Mucosa of descending colon (tissue), 3 donors: ENCODE data around the gene TMEM232. TPM values are rescaled to one million over a fixed set of nuclear protein-coding genes. Genes with fewer than 3 reads are reported as not detected.

Experiments used
- ATAC-seq: fragments of 200-7000 bp; cut with Tn5 transposase; one replicate; pipeline ENCODE4 v1.9.1; 2020; ENCODE audit warnings: mild to moderate bottlenecking, moderate library complexity
- DNase-seq, 3 donors: peaks; one replicate each; pipeline ENCODE4 v3.0.0-alpha.2; 2020
- H3K36me3 ChIP-seq: fragments of 200-600 bp; one replicate; pipeline ENCODE4 v1.8.0; 2021; ENCODE audit warnings: low read depth, mild to moderate bottlenecking
- H3K4me1 ChIP-seq: fragments of 200-600 bp; one replicate; pipeline ENCODE4 v1.8.0; 2021; ENCODE audit warnings: low read depth, mild to moderate bottlenecking
- H3K4me3 ChIP-seq: fragments of 200-600 bp; one replicate; pipeline ENCODE4 v1.8.0; 2021; ENCODE audit warnings: mild to moderate bottlenecking
- H3K9me3 ChIP-seq: fragments of 200-600 bp; one replicate; pipeline ENCODE4 v1.8.0; 2021; ENCODE audit warnings: mild to moderate bottlenecking
- intact Hi-C, 2 donors: fragments of 100-400 bp; cut with DNase I in 1 of 2; cut with micrococcal nuclease in 1 of 2; formaldehyde crosslinking; loops; one replicate each; pipeline versions ENCODE4 v1.11.0 to v1.11.1; 2022; cut with DNase I, micrococcal nuclease
- microRNA-seq: library from miRNA; unstranded; fragments of <30 nt; microRNA quantifications from one replicate; pipeline ENCODE4, GENCODE V29; 2019
- total RNA-seq, 3 donors: library from RNA; stranded (reverse); fragmentation: NEBNext Ultra II Directional in 2 of 3; extraction: Animal tissue kit (Norgen Biotek cat#: 25700) in 2 of 3; gene quantifications; one replicate each; pipeline versions ENCODE4 v1.2.1 to v1.2.4, GENCODE V29; 2021 to 2023
- TF ChIP-seq, protein P1 (sequence below): fragments of 200-600 bp; IDR thresholded peaks from one replicate; pipeline ENCODE4 v1.8.0; 2022; ENCODE audit warnings: antibody characterized with exemption, mild to moderate bottlenecking
- donor health status: DM: no; HTN: no; CAD: no; lungs with moderate emphysema.
- donor health status: DM: no; HTN: no; CAD: no.
- donor health status: DM: no; HTN: yes; CAD: no.

Gene TMEM232
- total RNA-seq, 3 donors from 2014 or later: 1.0 to 3.9 (median 3.0) TPM

DNA sequence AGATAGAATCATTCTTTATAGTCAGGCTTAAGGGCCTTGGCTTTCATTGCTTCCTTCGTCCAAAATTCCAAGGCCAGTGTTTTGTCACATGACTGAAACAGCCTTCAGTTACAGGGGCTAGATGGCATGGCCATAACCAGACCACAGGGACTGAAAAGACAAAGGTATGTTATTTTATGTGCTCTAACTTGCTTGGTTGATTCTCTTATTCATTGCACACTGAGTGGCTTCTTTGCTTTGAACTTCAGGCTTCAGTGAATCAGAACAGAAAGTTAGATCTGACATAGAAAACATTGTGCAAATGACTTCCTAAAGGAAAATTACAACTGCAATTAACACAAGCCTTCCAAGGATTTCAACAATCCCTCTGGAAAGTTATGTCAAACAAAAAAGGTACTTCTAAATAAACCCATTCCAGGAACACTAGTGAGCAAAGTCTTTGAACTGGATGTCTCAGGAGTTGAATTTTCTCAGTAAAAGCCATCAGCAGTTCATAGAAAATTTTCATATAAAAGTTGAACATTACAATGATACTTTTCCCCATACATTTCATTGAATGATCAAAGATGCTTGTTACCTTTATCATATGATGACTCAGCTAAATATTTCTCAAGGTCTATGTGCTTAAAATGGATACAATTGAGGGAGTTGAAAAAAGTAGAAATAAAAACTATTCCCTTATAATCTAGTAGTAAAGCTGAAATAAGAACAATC is 355.3 kb downstream of the TMEM232 start:
- TF ChIP-seq, protein P1, sequence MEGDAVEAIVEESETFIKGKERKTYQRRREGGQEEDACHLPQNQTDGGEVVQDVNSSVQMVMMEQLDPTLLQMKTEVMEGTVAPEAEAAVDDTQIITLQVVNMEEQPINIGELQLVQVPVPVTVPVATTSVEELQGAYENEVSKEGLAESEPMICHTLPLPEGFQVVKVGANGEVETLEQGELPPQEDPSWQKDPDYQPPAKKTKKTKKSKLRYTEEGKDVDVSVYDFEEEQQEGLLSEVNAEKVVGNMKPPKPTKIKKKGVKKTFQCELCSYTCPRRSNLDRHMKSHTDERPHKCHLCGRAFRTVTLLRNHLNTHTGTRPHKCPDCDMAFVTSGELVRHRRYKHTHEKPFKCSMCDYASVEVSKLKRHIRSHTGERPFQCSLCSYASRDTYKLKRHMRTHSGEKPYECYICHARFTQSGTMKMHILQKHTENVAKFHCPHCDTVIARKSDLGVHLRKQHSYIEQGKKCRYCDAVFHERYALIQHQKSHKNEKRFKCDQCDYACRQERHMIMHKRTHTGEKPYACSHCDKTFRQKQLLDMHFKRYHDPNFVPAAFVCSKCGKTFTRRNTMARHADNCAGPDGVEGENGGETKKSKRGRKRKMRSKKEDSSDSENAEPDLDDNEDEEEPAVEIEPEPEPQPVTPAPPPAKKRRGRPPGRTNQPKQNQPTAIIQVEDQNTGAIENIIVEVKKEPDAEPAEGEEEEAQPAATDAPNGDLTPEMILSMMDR: no peak
- Histone ChIP-seq H3K4me1 (no peaks in the 10 kb centered on the region), H3K36me3 (no peaks in the 10 kb centered on the region), H3K9me3 (no peaks in the 10 kb centered on the region), H3K4me3 (no peak overlapping the region)
- intact Hi-C loops: no loop called here
- no peak for DNase-seq
- ATAC-seq: no peak

Small RNAs within 50 kb of the gene (microRNA-seq; reads per million reads assigned to microRNA genes)
- gene MIR548F3: not detected

Other genes starting within 250 kb of the TMEM232 start
- 10 to 100 TPM; 49.1 to 52.5 (median 49.5) TPM for gene SLC25A46, start 12.3 kb upstream of the TMEM232 start, total RNA-seq